A673 (cell line): ENCODE data around the gene GOLGA8J. TPM values are rescaled to one million over a fixed set of nuclear protein-coding genes. Genes with fewer than 3 reads are reported as not detected.
"Not testable (repeated sequence)": the region's sequence is repeated elsewhere in the genome, so short reads cannot be mapped to it uniquely, and the experiment has no call there.

ENCODE experiments used
- BruUV-seq: library from RNA; stranded (reverse); fragments of 400-500 nt; replicated peaks from 2 replicates; lab custom pipeline; 2021; lab: Mats Ljungman, UMichigan
- CTCF ChIA-PET: fragments of 300-600 bp; sonication (Branson Sonifier 250); formaldehyde crosslinking; loops from one replicate; lab custom pipeline; 2022; ENCODE audit warnings: antibody characterized with exemption; lab: Charles Lee
- POLR2A ChIA-PET: fragments of 300-600 bp; sonication (Branson Sonifier 250); formaldehyde crosslinking; loops from one replicate; lab custom pipeline; 2022; ENCODE audit warnings: antibody characterized with exemption; ENCODE audit not compliant: low non-redundant PET; lab: Charles Lee
- DNase-seq: peaks from one replicate; pipeline ENCODE4 v3.0.0-alpha.2; 2015; ENCODE audit warnings: low spot score
- H3K27ac ChIP-seq: fragments of 200-600 bp; sonication (generic); 2 replicates; pipeline ENCODE4 v1.5.1; 2016; ENCODE audit warnings: mixed run types, low read depth, mild to moderate bottlenecking, mixed read lengths, antibody characterized with exemption, low read length; ENCODE audit not compliant: poor library complexity, severe bottlenecking
- H3K27me3 ChIP-seq: fragments of 200-600 bp; sonication (generic); replicated peaks from 2 replicates; pipeline ENCODE4 v1.6.1; 2017; ENCODE audit warnings: mixed run types, low read depth, mild to moderate bottlenecking, mixed read lengths, antibody characterized with exemption, low read length; ENCODE audit not compliant: insufficient read depth, poor library complexity
- H3K36me3 ChIP-seq: fragments of 200-600 bp; sonication (generic); 2 replicates; pipeline ENCODE4 v1.6.1; 2016; ENCODE audit warnings: mixed run types, mild to moderate bottlenecking, mixed read lengths, antibody characterized with exemption, low read length; ENCODE audit not compliant: insufficient read depth, poor library complexity, severe bottlenecking
- H3K4me1 ChIP-seq: fragments of 200-600 bp; sonication (generic); 2 replicates; pipeline ENCODE4 v1.6.1; 2017; ENCODE audit warnings: mixed run types, mild to moderate bottlenecking, mixed read lengths, antibody characterized with exemption, low read length; ENCODE audit not compliant: insufficient read depth, poor library complexity, severe bottlenecking
- H3K4me3 ChIP-seq: fragments of 200-600 bp; sonication (generic); 2 replicates; pipeline ENCODE4 v1.5.1; 2016; ENCODE audit warnings: low read depth, mixed run types, mild to moderate bottlenecking, mixed read lengths, low read length; ENCODE audit not compliant: poor library complexity, severe bottlenecking
- H3K9me3 ChIP-seq: fragments of 200-600 bp; sonication (generic); 2 replicates; pipeline ENCODE4 v1.6.1; 2016; ENCODE audit warnings: mixed run types, low read depth, mild to moderate bottlenecking, mixed read lengths, antibody characterized with exemption, low read length; ENCODE audit not compliant: poor library complexity, severe bottlenecking
- intact Hi-C: fragments of 100-400 bp; cut with micrococcal nuclease; formaldehyde crosslinking; loops from one replicate; pipeline ENCODE4 v1.10.0; 2022; ENCODE audit not compliant: unreplicated experiment
- total RNA-seq: library from RNA; stranded (reverse); gene quantifications from 2 replicates; pipeline ENCODE4 v1.2.3, GENCODE V29; 2021

Gene GOLGA8J
- total RNA-seq, 1 experiment from 2014 or later = not detected

GRCh38 chr15:30134751-30135150, 52.0 kb downstream of the GOLGA8J start, which contains the start of gene GOLGA8T:
TSS of gene GOLGA8T (plus strand) at chr15:30135051. CDS start at chr15:30135149, 98 bp downstream.
- intact Hi-C loops, CTCF ChIA-PET, POLR2A ChIA-PET: not testable (repeated sequence)

More at GRCh38 chr15:30134751-30135150, 52.0 kb downstream of the GOLGA8J start, which contains the start of gene GOLGA8T:
- H3K27me3 ChIP-seq, H3K4me3 ChIP-seq, H3K9me3 ChIP-seq, DNase-seq, H3K36me3 ChIP-seq, BruUV-seq, H3K27ac ChIP-seq, H3K4me1 ChIP-seq: not testable (repeated sequence)

Other genes starting within 250 kb of the GOLGA8J start
- gene GOLGA8T, start 52.1 kb downstream of the GOLGA8J start, total RNA-seq = not detected in 2 replicates